LoVo (cell line): ENCODE measurements around the gene ADISSP.
A peak's percentile ranks its signal among the peaks of the same experiment; 100 is the strongest.

Source experiments
- DNase-seq: peaks from one replicate; pipeline ENCODE4 v3.0.0-alpha.2; 2016; ENCODE audit warnings: low spot score

The ADISSP gene

DNA sequence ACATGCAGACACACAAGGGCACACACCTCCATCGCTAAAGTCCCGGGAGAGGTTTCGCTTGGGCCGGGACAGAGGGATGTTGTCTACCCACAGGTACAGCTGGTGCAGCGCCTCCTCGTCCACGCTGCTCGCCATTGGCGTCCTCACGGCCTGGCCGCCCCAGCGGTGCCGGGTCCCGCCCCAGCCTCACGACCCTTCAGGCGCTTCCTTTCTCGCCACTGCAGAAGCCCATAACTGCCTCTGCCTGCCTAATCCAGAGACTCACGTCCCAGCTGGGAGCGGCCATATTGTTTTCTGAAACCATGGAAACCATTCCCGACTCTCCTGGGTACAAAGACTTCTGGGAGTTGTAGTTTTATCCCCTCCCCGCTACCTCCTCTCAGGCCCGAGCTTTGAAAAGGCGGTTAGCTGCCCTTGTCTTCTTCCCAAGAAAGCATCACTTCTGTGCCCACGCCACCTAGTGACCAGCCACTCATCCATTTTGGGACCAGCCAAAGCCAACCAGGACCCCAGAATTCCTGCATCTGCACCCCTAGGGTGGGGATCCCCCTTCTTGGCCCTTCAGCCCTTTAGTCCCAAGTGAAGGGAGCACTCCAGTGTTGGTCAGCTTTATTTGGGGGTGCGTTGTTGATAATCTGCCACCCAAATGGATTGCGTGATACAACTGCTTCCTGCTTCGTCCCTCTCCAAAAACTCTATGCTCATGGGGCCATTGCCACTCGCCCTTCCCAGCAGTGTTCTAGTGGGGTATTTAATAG, 13.8 kb upstream of the ADISSP start, which contains the start of gene SPEF1:
Gene SPEF1 (minus strand): TSS at position 296 of the 758 bp plus-strand sequence. CDS start 161 bp downstream, at position 135.
- DNase-seq, result peak; percentile 91

DNA sequence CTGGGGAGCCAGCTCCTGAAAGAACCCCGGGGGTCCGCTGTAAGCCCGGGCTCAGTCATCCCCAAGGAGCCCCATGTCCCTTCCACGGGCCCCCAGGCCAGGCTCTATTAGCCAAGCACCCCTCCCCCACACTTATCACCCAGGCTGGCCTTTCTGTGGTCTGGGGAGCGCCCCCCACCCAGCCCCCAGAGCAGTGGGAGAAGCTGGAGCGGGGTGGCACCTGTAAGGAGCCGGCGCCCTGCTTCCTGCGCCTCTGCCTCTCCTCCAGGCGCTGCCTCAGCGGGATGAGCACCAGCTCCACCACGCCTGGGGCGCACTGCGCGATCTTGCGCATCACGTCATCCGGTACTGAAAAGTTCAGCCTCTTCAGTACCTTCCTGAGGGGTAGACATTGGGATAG, 11.4 kb upstream of the ADISSP start:
- no peak for DNase-seq

DNA sequence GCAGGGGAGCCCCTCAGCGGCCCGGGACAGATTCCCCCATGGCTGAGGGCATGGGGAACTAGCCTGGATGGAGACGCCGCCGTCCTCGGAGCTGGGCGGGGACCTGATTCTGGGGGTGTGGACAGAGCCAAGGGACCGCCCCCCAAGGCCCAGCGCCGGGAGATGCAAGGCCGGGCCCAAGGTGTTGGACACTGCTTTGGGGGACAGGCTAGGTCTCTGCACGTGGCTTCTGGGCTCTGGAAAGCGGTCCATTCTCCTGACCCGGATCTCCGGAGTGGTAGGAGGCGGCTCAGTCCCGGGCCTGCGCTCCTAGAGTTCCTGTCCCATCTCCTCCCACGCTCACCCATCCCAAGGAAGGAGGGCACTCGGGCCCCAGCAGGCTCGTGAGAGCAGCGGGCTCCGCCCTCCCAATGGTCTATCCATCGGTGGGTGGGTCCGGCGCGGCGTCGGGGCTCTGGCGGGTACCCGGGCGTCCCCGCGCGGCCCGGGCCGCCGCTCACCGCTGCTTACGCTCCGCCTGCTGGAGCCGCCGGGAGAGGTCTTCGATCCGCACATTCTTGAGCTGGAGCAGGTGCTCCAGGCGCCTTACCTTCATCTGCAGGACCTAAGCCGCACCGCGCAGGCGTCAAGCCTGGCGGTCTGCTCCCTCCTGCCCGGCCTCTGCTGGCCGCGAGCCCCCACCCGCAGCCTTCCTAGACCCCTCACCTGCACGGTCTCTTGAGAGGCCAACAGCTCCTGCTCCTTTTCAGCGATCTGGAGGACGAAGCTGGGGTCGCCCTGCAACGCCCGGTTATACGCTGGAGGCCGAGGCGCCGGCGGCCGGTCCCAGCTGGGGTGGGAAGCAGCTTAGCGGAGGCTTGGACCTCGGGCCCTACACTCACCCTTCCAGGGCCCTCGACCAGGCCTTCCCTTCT, 10.4 kb upstream of the ADISSP start:
- no peak for DNase-seq

DNA sequence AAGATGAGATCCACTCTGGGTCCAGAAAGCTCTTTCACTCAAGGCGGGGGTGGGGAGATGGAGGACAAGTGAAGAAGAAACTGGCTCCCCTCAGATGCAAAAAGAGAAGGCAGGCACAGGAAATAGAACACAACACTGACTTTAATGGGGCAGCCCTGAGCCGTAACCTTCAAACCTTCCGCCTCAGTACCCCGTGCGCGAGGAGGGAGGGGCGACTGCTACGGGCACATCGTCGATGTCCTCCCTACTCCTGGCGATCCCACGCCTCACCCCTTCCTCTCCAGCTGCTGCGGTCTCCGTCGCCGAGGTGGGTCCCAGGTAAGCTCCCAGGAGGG, 9.8 kb upstream of the ADISSP start:
- DNase-seq, result no peak

DNA sequence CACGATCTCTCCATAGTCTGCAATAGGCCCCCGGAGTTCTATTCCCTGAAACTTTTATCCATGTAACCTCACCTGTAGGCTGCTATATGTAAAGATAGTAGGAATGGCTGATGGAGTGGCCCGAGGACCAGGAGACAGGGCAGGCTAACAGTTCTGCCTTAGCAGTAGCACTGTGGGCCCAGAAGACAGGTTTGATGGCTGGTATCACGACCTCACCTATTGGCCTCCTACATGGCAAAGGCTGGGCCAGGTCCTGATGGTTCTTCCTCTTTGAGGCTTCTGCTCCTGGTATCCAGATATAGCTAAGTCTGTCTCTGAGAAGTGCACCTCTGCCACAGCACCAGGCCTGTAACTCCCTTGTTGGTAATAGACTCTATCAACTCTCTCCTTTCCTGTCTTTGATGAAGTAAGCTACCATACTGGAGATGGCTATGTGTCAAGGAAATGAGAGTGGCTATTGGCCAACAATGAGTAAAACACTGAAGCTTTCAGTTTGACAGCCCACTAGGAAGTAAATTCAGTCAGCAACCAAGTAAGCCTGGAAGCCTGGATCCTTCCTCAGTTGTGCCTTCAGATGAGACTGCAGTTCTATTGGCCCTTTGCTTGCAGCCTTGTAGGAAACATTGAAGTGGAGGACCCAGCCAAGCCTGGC, 8.0 kb upstream of the ADISSP start:
- no peak for DNase-seq

DNA sequence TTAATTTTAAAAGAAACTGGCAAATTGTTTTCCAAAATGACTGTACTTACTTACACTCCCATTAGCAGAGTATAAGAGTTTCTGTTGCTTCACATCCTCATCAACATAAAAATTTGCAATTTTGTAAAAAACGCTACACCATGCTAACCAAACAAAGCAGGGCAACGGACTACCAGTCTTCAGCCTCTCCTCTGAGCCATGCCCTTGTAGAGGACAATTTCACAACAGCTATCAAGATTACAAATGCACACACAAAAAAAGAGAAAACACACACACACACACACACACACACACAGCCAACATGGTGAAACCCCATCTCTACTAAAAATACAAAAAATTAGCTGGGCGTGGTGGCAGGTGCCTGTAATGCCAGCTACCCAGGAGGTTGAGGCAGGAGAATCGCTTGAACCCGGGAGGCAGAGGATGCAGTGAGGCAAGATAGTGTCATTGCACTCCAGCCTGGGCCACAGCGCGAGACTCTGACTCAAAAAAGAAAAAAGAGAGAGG, 4.1 kb upstream of the ADISSP start:
- DNase-seq, result no peak

DNA sequence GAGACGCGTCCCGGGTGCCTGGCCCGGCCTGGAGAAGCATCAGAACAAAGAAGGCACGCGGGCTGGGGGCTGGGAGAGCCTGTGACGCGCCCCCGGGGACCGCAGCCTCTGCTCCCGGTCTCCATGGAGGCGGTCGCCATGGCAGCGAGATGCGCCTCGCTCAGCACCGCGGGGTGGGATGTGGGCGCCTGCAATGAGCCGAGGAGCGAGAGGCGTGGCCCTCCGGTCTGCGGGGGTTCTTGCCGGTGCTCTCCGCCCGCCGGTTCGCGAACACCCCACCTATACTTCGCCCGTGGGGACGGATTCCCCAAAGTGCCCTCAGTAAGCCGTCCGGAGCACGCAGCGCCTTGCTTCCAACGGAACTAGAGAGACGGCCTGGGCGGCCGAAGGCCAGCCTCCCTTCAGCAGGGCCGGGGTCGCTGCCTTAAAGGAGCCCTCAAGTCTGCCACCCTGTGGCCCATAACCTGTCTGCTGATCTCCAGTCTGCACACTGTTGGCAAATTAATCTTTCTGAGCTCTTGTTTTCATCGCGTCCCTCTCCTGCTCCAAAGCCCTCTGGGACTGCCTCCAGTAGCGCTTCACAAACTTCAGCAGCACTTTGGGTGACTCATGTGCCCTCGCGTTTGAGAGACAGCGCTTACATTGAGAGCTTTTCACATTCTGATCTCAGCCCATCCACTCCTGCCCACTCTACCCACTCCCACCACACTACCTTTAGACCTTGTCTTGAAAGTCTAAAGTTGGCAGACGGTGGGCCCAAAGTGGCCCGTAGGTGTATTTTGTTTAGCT, 983 bp upstream of the ADISSP start:
- DNase-seq, result peak; percentile 66

DNA sequence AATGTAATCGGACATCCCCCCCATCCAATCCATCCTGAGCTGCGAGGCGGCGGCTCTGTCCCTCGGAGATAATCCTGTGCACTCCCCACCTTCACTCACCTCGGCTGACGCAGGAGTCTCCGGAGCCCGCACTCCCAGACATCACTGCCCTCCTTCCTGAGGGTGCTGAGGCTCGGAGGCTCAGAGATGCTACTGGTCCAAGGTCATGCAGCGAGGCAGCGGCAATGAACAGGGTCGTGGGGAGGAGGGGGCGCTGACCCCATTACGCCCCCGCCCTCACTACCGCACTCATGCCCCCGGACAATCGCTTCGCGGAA, 485 bp downstream of the ADISSP start:
- no peak for DNase-seq

DNA sequence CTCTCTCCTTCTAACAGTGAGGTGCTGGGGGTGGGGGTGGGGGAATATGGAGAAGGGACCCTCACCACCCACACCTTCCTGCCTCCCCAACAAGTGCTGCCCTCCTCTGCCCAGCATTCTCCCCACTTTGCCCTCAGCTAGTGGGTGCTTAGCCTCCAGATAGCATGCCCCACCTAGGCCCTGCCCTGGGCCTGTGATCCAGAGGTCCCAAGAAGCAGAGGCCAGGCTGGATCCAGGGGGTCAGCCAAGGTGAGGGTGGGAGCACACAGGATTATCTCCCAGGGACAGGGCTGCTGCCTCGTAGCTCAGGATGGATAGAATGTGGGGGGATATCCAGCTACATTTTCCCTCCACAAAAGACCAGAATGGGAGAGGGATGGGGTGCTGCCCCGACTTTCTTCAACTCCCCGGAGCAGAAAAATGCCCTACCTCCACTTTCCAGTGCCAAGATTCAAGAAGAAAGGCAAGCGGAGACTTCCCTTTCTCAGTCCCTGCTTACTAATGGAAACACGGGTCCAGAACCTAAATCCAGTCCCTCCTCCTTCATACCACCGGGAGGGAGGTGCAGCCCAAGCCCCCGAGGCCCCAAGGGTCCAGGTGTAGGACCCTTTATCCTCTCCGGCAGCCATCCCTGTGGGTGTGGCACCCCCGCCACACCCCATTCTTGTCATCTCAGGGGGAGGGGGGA, 987 bp downstream of the ADISSP start:
- no peak for DNase-seq

DNA sequence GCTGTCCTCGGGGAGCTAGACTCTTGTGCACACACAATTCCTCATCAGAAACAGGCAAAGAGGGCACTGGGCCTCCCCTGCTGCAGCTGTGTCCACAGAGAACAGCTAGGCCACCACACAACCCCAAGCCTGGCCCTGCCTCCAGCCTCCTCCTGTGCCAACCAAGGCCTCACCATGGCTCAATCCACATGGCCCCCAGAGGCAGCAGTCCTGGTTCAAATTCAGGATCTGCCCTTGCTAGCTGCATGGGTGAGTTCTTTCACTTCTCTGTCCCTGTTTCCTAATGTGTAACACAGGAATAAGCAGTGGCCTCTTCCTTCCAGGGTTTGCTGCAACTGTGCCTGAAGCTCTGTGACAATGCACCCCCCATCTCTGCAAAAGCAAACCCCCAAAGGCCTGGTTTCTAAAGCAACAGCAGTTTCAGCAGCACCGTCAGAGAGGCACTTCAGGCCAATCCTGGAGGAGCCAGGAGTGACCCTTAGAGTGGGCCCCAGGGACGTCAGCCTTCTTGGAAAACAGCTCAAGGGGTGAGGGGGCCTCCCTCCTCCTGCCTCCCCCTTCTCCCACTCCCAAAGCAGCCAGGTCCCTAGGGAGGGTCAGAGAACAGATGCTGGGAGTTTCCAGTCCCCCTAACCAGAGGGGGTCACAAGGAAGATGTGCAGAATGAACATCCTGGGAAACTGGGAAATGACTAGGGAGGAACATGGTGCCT, 2.2 kb downstream of the ADISSP start:
- no peak for DNase-seq

DNA sequence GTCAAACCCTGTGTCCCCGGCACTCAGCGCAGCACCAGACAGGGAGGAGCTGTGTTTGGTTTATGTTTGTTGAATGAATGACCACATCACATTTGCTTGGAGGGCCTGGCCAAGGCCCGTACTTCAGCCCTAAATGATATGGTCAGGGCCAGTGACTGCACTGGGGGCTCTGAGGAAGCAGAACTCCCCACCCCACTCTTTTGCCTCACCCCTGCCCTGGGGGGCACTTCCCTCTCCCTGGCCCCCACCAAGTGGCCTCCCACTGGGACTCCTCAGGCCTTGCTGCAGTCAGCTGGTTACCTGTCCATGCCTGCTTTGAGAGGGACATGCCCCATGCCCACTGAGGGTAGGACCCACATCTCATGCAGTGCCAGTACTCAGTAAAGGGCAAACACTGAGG, 2.9 kb downstream of the ADISSP start:
- DNase-seq, result no peak

DNA sequence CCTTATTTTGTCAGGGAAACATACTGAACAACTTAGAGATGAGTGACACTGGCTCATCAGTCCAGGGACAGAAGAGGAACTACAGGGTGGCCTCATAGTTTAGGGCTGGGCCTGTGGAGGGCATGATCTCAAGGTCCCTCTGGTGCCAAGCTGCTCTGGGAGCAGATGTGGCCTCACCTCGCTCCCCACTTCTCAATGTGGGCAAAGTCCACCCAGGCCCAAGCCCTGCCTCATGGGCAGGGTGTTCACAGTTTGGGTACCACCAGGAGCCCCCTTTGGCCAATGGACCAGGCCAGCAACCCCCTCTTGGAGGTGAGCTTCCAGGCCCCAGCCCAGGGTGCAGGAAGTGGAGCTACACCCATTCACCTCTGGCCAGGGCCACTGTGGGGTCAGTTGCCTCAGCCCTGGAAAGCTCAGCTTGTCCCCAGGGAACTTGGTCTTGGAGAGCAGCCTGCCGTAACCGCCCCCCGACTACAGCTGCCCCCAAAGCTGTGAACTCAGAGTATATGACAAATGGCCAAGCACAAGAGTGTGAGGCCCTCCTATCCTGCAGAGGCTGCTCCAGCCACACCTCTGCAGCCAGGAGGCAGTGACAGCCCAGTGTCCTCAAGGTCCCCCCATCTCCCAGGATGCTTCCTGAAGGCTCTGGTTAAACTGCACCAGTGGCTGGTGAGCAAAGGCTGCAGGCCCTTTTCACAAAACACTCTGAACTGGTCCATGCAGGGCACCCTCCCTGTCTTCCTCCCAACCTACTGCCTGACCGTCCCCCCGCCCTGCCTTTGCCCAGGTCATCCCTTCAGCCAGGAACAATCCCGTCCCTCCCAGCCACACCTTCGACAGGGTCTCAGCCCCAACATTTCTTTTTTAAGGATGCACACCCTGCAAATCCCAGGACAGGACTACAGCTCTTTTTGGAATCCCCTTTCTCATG, 3.6 kb downstream of the ADISSP start:
- no peak for DNase-seq

DNA sequence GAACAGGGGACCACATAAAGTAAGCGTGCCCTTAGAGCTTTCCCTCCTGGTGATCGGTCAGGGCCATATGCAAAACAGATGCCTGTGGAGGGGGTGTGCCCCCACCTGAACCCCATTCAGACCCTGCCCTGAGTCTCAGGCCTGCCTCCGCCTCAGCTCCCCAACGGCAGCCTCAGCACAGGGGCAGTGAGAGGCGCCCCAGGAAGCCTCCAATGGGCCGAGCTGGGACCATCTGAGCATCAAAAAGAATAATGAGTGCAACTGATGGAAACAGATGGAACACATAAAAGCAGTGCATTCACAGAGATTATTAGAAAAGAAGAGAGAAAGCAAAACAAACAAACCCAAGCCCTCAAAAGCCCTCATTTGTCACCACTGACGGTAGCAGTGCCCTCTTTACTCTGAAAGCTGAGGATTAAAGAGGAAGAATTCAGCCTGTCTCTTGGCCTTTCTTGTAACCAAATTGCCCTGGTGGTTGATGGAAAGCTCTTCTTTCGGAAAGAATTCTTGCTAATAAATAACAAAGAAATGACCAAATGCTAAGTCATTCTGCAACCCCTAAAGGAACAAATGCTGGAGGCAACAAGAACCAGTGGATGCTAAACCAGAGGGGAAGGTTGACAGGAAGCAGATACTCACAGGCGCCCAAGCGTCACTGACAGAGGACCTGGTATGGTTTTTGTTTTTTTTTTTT, 6.8 kb downstream of the ADISSP start:
- DNase-seq, result no peak

DNA sequence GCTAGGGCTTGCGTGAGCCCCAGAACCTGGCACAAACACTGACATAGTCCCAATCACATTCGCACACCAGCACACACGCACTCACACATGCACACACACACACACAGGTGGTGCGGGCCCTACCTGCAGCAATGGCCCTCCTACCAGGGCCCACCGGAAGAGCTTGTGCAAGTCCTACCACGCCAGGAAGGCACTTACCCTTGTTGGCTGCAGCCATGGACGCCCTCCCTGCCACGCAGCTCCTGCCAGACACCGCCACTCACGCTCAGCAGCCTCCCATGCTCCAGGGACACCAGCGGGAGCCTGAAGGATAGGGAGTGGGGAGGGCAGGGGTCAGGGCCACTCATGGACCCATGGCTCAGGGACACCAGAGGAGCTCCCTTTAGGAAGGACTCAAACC, 7.7 kb downstream of the ADISSP start:
- DNase-seq, result no peak

DNA sequence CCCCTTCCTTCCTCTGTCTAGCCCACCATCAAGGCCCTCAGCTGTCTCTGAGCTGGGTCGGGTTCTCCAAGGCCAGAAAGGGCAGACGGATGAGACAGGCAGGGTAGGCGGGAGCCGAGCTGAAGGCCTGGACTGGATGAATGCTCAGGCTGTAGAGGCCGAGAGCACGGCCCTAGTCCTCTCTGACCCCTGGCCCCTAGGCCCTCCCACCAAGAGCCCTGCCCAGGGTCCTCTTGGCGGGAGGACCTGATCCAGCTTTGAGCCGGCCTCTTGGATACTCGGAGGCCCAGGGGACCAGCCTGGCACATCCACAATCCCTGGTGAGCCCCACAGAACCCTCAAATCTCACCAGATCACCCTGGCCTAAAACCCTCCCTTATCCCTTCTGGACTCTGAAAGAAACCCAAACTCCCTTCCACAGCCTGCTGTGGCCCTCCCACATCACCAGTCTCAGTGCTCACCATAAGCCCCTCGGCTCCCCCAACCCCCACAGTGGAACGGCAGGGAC, 8.2 kb downstream of the ADISSP start:
- no peak for DNase-seq

DNA sequence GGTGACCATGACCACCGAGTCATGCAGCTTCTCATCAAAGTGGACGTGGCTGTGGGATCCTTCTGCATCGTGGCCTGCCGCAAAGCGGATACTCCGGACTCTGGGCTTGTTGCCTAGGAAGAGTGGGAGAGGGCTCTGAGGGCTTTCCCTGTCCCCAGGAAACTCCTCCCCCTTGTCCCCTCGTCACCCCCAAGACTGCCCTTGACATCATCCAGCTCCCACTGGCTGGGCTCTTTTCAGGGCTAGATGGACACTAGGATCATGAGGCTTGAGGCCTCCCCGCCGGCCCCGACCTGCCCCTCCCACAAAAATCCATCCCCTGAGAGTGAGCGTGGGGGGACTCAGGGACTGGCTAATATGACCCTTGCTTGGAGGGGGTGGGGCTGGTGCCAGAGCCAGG, 9.0 kb downstream of the ADISSP start:
- DNase-seq, result no peak

DNA sequence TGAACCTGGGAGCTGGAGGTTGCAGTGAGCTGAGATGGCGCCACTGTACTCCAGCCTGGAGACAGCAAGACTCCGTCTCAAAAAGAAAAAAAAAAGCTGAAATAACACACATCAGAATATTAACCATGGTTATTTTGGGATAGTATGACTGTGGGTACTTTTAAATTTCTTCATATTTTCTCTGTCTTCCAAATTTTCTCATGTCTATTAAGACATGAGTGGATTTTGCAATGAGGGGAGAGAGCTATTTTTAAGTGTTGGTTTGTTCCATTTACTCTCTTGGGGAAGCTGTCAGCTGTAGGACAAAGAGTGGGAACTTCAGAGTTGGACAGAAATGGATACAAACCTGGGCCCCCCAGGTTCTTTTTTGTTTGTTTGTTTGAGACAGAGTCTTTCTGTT, 10.3 kb downstream of the ADISSP start:
- DNase-seq, result no peak

DNA sequence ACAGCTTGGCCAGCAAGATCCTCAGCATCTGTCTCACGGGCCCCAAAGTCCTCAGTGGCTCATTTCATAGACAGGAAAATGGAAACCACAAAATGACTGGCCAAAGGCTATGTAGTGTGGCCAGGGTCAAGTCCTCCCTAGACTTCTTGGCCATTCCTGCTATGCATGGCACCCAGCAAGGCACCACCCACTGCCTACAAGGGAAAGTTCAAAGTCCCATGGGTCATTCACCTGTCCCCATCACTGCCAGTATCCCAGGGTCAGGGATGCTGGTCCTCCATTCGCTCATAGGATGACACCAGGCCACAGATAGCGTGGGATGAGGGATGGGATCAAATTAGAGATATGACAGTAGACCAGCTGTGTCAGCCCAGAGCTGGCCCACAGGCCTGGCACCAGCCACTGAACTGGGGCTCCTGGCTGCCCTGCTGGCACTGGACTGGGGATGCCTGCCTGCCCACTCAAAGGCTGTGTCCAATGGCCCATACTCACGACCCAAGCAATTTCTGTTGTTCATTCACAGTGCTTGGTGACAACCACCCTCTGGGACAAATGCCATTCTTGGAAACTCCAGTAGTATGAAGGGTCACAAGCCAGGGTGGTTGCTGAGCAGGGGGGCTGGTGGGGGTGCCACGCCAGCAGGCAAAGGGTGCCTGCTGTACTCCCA, 11.6 kb downstream of the ADISSP start:
- no peak for DNase-seq
